CD4-positive, alpha-beta T cell treated with Interleukin-17A for 1 hour (primary cell): Measurements from ENCODE around the gene IP6K1.

ENCODE experiments used
- DNase-seq: peaks from one replicate; pipeline ENCODE4 v3.0.0-alpha.2; 2020

Gene IP6K1

GRCh38 chr3:49722896-49723295 is 63.4 kb downstream of the IP6K1 start:
- no peak for DNase-seq

GRCh38 chr3:49721896-49722781 is 64.2 kb downstream of the IP6K1 start:
- DNase-seq, result no peak

- no peak for DNase-seq
Observed at GRCh38 chr3:49721596-49721895, 64.8 kb downstream of the IP6K1 start.

GRCh38 chr3:49720855-49721595 is 65.3 kb downstream of the IP6K1 start:
- no peak for DNase-seq

GRCh38 chr3:49719214-49719884 is 67.0 kb downstream of the IP6K1 start, which contains the start of gene AMIGO3:
Gene AMIGO3 (minus strand): TSS chr3:49719684. CDS start chr3:49719465, 219 bp downstream.
- peak; percentile 92 for DNase-seq

GRCh38 chr3:49718858-49719213 is 67.5 kb downstream of the IP6K1 start:
- DNase-seq, result no peak

GRCh38 chr3:49717959-49718857 is 68.1 kb downstream of the IP6K1 start:
- no peak for DNase-seq

- DNase-seq, result no peak
Observed at GRCh38 chr3:49717211-49717958, 69.0 kb downstream of the IP6K1 start.

GRCh38 chr3:49716691-49717210 is 69.6 kb downstream of the IP6K1 start:
- no peak for DNase-seq

- no peak for DNase-seq
Observed at GRCh38 chr3:49716169-49716568, 70.2 kb downstream of the IP6K1 start.

- DNase-seq, result no peak
Observed at GRCh38 chr3:49715611-49716121, 70.7 kb downstream of the IP6K1 start.

- no peak for DNase-seq
Observed at GRCh38 chr3:49714728-49715550, 71.4 kb downstream of the IP6K1 start.

- no peak for DNase-seq
Observed at GRCh38 chr3:49713336-49714105, 72.8 kb downstream of the IP6K1 start.

- DNase-seq, result no peak
Observed at GRCh38 chr3:49712631-49713317, 73.6 kb downstream of the IP6K1 start.

- DNase-seq, result no peak
Observed at GRCh38 chr3:49712166-49712565, 74.2 kb downstream of the IP6K1 start.

GRCh38 chr3:49711489-49711888 is 74.9 kb downstream of the IP6K1 start:
- DNase-seq, result no peak

GRCh38 chr3:49709852-49710251 is 76.5 kb downstream of the IP6K1 start:
- no peak for DNase-seq

- DNase-seq, result no peak
Observed at GRCh38 chr3:49707113-49707480, 79.2 kb downstream of the IP6K1 start.

- no peak for DNase-seq
Observed at GRCh38 chr3:49706456-49707112, 79.8 kb downstream of the IP6K1 start.
